HG02571 (cell line): ENCODE measurements around the gene LY6G5B.

Source experiments
- ATAC-seq: cut with Tn5 transposase; IDR thresholded peaks from one replicate; pipeline ENCODE4 v1.9.1; 2021; ENCODE audit warnings: mild to moderate bottlenecking, moderate library complexity; ENCODE audit not compliant: unreplicated experiment

LY6G5B gene

DNA sequence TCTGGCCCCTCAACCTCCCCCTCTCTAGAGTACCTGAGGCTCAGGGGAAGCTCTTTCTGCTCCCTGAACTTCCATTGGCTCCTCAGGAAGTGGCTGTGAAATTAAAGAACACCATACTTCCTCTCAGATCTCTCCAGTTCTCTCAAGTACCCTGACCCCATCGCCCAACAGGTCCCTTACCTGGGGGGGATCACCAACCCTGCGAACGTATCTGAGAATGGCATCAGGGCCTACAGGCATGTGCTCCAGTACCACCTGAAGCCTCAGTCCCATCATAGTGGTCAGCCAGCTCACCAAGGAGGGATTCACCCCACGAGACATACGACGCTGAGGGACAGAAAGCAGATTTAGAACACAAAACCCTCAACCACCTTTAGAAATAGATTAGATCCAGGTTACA, 29.2 kb upstream of the LY6G5B start:
- ATAC-seq, result no peak

DNA sequence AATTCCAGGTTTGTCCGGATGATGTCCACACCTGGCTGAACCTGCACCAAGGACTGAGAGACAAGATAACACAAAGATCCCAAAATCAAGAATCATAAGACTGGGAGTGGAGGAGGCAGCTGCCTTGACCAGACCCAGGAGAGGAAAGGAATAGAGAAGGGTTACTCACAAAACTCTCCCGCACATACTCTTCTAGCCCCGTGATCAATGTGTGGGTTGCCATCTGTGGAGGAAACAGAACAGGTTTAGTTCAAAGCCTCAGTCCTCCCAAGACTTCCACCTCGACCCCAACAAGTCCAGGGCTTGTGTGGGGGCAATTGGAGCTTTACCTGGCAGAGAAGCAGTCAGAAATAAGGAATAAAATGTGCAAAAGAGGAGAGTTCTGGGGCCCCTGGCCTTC, 28.4 kb upstream of the LY6G5B start:
- no peak for ATAC-seq

- no peak for ATAC-seq
Measured at GRCh38 chr6:31642798-31643570, 26.8 kb upstream of the LY6G5B start.

GRCh38 chr6:31643818-31644454, 25.8 kb upstream of the LY6G5B start:
- ATAC-seq, result no peak

DNA sequence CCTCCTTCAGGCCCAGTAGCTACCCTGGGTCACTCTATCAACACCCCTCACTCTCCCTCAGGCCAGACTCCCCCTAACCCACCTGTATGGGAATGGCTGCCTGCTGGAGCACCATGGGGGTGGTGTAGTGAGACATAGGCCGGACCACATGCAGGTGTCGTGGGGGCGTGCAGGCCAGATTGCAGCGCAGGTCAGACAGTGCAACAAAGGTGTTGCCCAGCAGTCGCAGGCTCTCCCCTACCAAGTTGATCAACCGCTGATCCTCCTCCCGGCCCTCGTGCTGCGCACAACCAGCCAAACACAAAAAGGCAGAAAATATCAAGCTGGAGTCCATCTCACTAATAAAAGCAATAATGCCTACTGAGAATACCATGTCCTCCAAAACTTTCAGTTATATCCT, 24.5 kb upstream of the LY6G5B start:
- no peak for ATAC-seq

- ATAC-seq, result peak; percentile 19
Measured at GRCh38 chr6:31651602-31652191, 18.1 kb upstream of the LY6G5B start.

DNA sequence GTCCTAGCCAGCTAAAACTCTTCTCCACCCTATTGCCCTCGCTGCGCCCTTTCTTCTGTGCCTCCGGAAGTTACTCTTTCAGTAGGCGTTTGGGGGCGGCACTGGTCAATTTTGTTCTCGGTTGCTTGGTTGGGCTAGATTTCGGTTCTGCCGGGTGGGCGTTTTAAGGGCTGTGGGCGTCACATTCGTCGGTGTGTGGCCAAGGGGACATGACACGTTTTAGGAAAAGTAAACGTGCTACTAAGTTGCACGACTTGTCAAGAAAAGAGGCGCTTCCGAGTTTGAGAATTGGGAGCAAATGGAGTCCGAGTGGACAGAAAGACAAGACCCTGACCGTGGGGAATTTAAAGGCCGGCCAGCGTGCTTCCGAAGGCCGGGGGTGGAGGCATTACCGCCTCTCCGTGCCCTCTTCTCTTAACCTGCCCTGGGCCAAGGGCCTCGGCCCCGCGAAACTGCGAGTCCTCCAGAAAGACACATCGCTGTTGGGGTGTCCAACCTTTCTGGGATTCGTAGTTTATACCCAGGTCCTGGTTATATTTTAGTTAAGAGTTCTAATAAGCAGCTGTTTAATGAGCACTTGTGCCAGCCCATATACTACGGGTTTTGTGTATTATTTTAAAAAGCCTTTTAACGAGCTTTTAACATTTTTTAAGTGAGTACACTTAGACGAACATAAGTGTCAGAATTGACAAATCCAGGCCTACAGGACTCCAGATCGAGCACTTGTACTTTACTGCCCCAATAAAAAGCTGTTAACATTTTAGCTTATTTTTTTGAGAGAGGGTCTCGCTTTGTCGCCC, 16.7 kb upstream of the LY6G5B start:
- ATAC-seq, result peak; percentile 53

- ATAC-seq, result no peak
Measured at GRCh38 chr6:31654574-31655348, 15.0 kb upstream of the LY6G5B start.

GRCh38 chr6:31655349-31656237, 14.2 kb upstream of the LY6G5B start, which contains the start of gene APOM:
TSS of gene APOM (plus strand) at chr6:31655894. CDS start at chr6:31655967, 73 bp downstream.
- ATAC-seq, result no peak

GRCh38 chr6:31657406-31658157, 12.2 kb upstream of the LY6G5B start:
- no peak for ATAC-seq

- ATAC-seq, result no peak
Measured at GRCh38 chr6:31658158-31658688, 11.6 kb upstream of the LY6G5B start.

GRCh38 chr6:31658983-31659648, 10.7 kb upstream of the LY6G5B start:
- ATAC-seq, result no peak

DNA sequence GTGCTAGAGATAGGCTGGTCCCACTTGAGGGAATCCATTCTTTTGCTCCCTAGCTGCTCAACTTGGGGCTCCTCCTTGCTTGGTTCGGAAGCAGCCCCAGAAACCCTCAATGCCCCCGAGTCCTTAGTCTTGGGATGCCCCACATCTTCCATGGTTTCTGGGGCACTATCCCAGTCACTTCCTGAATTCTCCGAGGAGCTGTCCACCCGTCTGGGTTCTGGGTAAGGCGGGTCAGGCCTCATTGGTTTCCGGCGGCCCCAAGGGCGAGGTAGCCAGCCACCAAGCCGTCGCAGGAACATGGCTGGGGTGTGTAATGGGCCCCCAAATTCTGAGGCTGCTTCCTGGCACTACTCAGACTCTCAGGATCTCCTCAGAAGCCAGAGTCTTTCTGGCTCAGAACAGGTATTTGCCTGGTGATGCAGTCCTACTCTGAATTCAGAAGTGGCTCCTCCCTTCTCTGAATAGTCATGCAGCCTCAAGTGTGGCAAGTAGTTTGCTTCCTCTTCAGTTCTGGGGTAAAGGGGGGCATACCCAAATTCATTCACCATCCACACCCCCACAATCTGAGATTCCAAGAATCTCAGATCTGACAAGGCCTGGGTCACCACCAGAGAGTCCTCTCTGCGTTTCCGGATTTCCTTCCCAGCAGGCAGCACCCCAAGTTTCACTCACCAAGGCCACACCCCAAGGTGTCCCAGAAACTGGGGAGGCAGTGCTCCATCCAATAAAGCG, 10.0 kb upstream of the LY6G5B start:
- ATAC-seq, result no peak

- ATAC-seq, result peak; percentile 45
Measured at GRCh38 chr6:31660381-31661261, 9.2 kb upstream of the LY6G5B start, which contains the start of gene C6orf47. TSS of gene C6orf47 (minus strand) at chr6:31660778. CDS start at chr6:31659947, 831 bp downstream.

DNA sequence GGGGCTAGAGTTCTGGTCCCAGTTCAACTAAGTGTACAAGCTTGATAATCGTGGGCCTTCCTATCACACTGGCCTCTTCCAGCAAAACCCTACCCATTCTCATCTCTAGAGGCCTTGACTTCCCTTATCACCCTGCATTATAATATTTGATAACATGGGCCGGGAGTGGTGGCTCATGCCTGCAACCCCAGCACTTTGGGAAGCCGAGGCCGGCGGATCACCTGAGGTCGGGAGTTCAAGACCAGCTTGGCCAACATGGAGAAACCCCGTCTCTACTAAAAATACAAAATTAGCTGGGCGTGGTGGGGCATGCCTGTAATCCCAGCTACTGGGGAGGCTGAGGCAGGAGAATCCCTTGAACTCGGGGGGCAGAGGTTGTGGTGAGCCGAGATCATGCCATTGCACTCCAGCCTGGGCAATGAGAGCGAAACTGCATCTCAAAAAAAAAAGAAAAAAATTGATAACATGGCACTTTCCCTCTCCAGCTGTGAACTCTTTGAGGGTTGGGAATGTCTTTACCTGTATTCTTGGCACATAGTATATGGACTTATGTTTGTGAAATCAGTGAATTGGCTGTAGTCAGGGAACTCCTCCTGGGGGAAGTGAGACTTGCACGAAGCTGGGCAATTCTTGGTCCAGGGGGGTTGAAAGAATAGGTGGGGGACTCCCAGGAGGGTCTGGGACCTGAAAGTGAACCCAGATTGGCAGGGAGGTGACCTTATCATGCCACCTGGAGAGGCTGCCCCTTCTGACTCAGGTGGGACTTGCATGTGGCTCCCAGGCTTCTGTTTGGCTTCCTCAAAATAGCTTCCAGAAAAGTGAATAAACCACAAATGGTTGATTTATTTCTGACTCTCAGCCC, 8.3 kb upstream of the LY6G5B start:
- no peak for ATAC-seq
